ENCODE data around the gene MACROD2.

Gene MACROD2

GRCh38 chr20:15252304-15252703, 1257.0 kb downstream of the MACROD2 start:
- DNase-seq (ENCODE audit: low read depth, low spot score), result no peak

DNA sequence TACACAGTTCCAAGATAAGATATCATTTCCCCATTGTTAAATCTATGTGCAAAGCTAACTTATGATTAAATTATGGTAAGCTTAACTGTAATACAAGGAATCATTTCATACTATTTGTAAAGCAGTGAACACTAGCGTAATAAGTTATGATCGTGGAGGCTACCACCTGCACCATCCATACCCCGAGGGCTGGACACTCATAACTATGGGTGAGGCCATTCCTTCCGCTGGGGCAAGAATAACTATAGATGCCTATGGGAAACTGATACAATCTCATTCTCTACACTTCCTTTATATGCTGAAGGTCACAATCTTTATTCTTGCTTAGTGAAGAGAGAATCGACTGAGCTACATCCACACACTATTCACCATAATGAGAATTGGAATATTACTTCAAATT, 1258.1 kb downstream of the MACROD2 start:
- DNase-seq (ENCODE audit: low read depth, low spot score), result no peak

- DNase-seq (ENCODE audit: low read depth, low spot score), result no peak
These were observed 1261.6 kb downstream of the MACROD2 start for GRCh38 chr20:15256676-15257568.

- no peak for DNase-seq (ENCODE audit: low read depth, low spot score)
These were observed 1262.2 kb downstream of the MACROD2 start for GRCh38 chr20:15257569-15257870.

DNA sequence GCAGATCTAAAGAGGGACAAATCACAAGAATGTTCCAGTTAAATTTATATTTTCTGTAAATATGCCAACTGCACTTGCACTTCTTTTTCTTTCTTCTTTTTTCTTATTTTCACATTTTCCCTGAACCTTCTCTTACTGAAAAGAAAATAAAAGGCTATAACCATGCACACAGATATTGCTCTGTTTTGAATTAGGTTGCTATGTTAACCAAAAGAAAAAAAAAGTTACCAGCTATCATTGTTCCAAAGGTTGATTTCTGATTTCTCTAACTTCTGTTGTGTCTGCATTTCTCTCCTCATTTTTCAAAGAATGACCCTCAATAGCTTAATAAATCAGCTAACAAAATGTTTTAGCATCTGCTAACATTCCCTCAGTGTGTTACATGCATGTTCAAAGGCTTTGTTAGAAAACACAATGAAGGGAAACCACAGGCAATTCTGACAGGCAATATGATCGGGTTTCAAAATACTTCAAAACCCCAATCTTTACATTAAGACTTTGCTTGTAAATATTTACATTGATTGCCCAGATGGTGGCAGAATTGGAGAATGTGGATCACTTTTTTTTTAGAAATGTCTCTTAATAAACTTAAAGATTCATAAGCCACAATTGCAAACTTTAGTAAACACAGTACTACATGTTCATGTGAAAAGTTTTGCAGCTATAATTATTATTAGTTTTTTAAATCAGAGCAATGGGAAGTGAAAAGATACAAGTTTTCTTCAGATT, 1270.4 kb downstream of the MACROD2 start:
- DNase-seq (ENCODE audit: low read depth, low spot score), result no peak

DNA sequence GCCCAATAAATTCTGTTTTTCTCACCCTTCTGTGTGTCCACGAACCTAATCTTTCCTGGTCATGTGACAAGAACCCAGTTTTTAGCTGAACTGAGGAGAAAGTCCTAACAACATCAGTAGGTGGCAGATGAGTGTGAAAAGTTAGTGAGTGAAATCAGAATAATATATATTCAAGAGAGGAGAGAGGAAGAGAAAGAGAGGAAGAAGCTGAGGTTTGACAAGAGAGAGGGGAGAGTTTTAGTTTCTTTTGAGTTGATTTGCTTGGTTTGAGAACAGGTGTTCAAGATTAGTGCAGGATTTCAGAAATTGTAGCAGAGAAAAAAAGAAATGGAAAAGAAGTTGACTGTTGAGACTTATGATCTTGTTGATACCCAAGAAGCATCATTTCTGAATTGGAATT, 1272.6 kb downstream of the MACROD2 start:
- no peak for DNase-seq (ENCODE audit: low read depth, low spot score)

GRCh38 chr20:15278041-15278440, 1282.7 kb downstream of the MACROD2 start:
- DNase-seq (ENCODE audit: low read depth, low spot score), result no peak

- DNase-seq (ENCODE audit: low read depth, low spot score), result no peak
These were observed 1292.0 kb downstream of the MACROD2 start for GRCh38 chr20:15287329-15287728.

DNA sequence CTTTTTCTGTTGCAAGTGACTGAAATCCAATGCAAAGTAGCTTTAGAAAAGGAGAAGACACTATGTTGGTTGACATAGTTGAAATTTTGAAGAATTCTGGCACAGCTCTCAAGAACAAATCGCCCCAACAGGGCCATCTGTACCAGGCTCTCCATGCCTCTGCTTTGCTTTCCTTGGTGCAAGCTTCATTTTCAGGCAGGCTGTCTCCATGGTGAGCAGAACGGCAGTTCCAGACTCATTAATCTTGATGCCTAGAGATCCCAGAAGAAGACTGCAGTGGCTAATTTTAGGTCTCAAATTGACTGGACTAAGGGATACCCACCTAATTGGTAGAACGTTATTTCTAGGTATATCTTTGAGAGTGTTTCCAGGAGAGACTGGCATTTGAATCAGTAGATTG, 1292.8 kb downstream of the MACROD2 start:
- DNase-seq (ENCODE audit: low read depth, low spot score), result no peak

DNA sequence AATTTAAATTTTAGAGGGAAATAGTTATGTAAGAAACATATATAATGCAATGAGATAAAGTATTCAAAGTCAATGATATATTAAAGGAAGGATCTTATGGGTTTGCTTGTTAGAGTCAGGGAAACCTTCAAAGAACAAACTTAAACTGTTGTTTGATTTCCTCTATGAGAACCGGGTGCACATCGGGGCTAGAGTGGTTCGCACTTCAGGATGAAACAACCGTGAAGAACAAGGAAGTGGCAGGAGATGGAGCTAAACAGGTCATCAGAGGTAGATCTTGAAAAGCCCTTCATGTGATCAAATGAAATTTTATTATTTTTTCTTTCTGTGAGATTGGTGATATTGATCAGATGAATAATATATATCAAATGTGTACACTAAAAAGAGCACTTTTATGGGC, 1294.0 kb downstream of the MACROD2 start:
- DNase-seq (ENCODE audit: low read depth, low spot score), result no peak

DNA sequence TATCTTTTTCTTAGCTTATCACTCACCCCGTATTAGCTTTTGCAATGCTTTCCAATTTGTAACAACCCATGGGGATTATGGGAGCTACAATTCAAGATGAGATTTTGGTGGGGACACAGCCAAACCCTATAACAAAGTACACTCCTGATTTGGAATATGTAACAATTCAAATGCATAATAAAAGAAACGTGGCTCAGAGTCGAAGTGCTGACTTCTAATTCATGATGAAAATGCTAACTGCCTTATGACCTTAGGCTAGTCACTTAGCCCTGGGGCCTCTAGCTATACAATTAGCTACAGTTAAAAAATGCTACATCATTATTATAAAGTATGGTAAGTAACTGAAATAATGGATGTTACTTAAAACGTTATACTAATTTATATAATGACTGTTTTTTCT, 1297.1 kb downstream of the MACROD2 start:
- no peak for DNase-seq (ENCODE audit: low read depth, low spot score)

DNA sequence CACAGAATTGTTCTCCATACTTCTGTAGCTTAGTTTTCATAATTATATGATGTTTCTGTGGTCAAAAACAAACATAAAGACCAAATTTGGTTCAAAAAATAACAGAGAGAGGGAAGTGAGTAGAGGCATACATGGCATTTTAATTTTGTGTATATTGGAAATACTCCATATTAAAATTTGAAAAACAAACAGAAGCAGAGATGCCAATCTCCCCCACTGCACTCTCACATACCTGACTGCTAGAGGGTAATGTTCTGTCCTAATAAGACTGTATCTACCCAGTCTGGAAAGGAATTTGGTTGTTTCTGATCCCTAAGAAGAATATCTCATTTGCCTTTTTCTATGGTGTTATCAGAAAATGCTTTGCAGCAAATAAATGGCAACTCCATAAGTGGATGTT, 1301.1 kb downstream of the MACROD2 start:
- DNase-seq (ENCODE audit: low read depth, low spot score), result no peak

DNA sequence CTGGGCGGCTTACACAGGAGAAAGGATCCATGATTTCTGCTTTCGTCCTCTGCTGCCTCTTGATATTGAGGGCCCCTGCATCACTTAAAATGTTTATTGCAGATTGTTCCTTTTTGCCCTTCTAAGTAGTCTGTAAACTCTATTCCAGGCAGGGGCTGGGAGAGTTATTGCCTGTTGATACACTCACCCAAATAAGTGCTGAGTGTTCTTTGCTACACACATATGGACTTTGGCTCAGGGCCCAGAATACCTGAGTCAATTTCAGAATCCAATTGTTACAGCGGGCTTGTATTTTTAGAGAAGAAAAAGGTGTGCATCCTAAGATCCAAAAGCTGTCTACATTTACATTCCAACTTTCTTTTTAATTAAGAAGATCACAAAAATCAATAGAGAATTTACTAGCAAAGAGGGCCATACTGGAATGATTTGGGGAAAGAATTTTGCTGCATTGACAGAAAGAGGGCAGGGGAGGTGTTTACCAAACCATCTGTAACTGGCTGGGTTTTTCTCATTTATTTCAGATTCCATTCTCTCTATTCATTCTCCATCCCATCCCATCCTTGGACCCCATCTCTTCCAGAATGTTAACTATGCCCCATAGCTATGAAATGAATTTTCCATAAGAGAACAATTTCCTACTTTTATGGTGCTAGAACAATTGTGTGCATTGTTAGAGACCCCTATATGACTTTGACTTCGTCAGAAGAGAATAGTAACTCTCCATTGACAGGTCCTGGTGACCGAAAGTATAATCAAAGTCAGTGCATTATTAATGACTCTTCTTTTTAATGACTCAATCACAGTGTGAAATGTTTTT, 1302.0 kb downstream of the MACROD2 start:
- DNase-seq (ENCODE audit: low read depth, low spot score), result no peak

DNA sequence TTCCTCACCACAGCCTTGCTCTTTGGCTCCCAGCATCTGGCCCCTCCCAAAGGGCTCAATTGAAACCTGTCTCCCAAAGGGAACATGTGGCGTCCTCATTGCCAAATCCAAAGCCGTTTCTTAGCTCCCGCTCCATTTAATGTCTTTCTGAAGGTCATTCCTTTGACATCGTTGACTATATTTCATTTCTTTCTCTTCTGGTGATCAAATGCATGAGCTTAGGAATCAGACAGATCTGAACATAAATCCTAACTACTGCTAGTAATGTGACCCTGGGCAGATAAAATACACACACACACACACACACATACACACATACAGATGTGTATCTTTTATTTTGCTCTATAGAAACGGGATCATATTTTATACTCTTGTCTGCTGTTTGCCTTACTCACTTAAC, 1306.8 kb downstream of the MACROD2 start:
- no peak for DNase-seq (ENCODE audit: low read depth, low spot score)

GRCh38 chr20:15310361-15310760, 1315.0 kb downstream of the MACROD2 start:
- DNase-seq (ENCODE audit: low read depth, low spot score), result no peak

- DNase-seq (ENCODE audit: low read depth, low spot score), result no peak
These were observed 1321.2 kb downstream of the MACROD2 start for GRCh38 chr20:15316556-15316955.

DNA sequence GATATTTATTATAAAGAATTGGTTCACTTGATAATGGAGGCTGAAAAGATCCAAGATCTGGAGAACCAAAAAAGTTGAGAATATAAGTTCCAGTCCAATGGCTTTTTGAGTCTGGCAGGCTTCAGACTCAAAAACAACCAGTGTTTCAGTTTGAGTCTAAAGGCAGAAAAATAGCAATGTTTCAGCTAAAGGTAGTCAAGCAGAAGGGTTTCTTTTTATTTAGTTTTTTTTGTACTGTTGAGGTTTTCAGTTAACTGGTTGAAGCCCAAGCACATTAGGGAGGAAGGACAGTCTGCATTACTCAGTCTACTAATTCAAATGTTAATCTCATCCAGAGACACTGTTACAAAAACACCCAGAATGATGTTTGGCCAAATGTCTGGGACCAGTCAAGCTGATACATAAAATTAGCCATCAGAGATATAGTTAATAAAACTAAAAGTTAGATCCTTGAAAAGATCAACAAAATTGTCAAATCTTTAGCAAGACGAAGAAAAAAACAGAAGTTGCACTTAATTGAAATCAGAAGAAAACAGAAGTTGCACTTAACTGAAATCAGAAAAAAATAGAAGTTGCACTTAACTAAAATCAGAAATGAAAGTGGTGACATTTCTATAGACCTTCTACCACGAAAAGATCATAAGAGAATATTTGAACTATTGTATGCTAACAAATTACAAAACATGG, 1322.4 kb downstream of the MACROD2 start:
- DNase-seq (ENCODE audit: low read depth, low spot score), result no peak

DNA sequence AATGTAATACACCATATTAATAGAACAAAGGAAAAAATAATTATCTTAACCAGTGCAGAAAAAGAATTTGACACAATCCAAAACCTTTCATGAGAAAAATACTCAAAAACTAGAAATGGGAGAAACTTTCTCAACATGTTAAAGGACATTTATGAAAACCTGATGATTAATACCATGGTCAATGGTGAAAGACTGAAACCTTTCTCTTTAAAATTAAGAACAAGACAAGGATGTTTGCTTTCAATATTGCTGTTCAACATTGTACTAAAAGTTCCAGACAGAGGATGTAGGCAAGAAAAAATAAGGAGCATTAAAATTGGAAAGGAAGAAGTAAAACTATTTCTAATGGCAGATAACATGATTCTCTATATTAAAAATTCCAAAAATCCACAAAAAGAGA, 1323.4 kb downstream of the MACROD2 start:
- no peak for DNase-seq (ENCODE audit: low read depth, low spot score)

DNA sequence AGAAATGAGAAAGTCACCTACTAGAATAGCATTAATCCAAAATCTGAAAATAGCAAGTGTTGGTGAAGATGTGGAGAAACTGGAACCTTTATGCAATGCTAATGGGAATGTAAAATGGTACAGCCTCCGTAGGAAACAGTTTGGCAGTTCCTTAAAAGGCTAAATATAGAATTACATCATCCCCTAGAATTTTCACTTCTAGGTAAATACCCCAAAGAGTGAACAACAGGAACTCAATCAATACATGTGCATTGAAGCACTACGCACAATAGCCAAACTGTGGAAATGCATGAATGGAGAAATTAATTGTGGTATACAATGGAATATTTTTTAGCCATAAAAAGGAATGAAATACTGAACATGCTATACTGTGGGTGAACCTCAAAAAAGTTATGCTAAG, 1324.1 kb downstream of the MACROD2 start:
- DNase-seq (ENCODE audit: low read depth, low spot score), result no peak

DNA sequence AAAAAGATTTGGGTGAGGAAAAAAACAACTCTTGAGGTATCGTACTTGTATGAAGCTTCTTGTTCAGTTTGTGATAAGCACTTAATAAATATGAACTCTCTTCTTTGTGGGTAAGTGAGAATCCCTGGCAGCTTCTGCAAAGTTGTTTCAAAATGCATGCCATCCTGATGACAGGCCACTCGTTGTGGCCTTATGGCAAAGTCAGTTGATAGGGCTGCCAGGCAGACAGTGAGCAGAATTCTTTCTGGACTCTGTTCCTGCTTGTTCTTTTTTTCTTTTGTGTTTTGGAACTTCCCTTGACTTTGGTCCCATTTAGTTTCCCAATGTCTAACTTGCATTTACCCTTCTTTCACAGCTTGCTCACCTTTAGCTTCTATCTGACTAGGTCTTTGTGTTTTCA, 1325.6 kb downstream of the MACROD2 start:
- DNase-seq (ENCODE audit: low read depth, low spot score), result no peak

DNA sequence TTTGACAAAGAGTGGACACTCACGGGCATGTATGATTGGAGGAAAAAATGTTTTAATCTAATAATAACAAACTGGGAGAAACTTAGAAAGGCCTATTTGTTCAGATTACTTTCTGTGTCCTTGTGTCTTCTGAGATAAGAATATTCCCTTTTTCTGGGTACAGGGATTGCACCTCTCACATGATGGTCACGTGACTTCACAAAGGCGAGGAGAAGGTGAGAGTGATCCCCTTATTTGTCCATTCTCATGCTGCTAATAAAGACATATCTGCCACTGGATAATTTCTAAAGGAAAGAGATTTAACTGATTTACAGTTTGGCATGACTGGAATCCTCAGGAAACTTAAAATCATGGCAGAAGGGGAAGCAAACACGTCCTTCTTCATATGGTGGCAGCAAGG, 1331.8 kb downstream of the MACROD2 start:
- no peak for DNase-seq (ENCODE audit: low read depth, low spot score)

DNA sequence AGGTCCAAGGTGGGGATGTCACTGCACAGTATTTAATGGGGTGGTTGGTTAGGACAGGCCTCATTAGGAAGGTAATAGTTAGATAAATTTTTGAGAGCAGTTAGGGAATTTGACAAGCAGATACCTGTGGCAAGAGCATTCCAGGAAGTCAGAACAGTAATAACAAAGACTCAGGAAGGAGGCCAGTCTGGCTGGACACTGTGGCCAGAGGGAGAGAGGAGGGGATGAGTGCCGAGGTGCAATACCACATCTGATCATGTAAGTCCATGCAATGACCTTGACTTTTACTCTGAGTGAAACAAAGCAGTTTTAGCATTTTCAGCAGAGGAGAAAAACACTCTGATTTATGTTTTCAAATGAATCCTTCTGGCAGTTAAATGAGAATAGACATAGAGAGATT, 1332.8 kb downstream of the MACROD2 start:
- no peak for DNase-seq (ENCODE audit: low read depth, low spot score)
